Measurements from ENCODE around the gene PILRA. TPM values are rescaled to one million over a fixed set of nuclear protein-coding genes. Genes with fewer than 3 reads are reported as not detected.

The PILRA gene
- total and polyA plus RNA-seq, 2 of the 8 experiments (the other 6 are each of a cell fraction or from before 2014, with no cell fraction given), result 7.6 to 10.6 TPM

GRCh38 chr7:100400656-100401055 lies 27.4 kb downstream of the PILRA start:
- 0 out of 2 replicates have a peak overlapping the region, but pooled peaks have one; percentile 51 for H2AFZ ChIP-seq (ENCODE audit: low read length)
- no peak overlapping the region for H3K27ac ChIP-seq (ENCODE audit: low read depth, low read length)
- no peak overlapping the region for H4K5ac ChIP-seq (ENCODE audit: insufficient read length, low read depth, low read length)
- H4K8ac ChIP-seq (ENCODE audit: extremely low read depth, insufficient read depth, low read length), result no peak overlapping the region
- no peak overlapping the region for H3K18ac ChIP-seq (ENCODE audit: extremely low read depth, low read length)
- no peaks in the 10 kb centered on the region for H3K9me3 ChIP-seq (ENCODE audit: insufficient read depth in 2 of 2, low read depth in 1 of 2, low read length in 1 of 2)
- CTCF ChIA-PET (ENCODE audit: partially characterized antibody), result interaction anchor here (0.7 to 2.8 kb wide), 19 partner anchors 9 to 165 kb away, joined by 3 to 17 read pairs (median 3); partner anchors contain the start of genes MEPCE and ZCWPW1
- no peaks in the 10 kb centered on the region for H3K79me1 ChIP-seq (ENCODE audit: low read depth, low read length)
- no peak overlapping the region for H3K4ac ChIP-seq (replicated peaks; ENCODE audit: insufficient read length, low read depth, low read length)
- no peak overlapping the region for H2BK120ac ChIP-seq (replicated peaks; ENCODE audit: low read depth, low read length)
- no peak overlapping the region for H3K14ac ChIP-seq (ENCODE audit: insufficient read length)
- H3K79me2 ChIP-seq (ENCODE audit: control insufficient read depth in 1 of 2, insufficient read depth in 2 of 2, low read length in 2 of 2), result no peaks in the 10 kb centered on the region
- H3K36me3 ChIP-seq (ENCODE audit: control insufficient read depth in 2 of 4, insufficient read depth in 4 of 4, low read length in 3 of 4), result no peaks in the 10 kb centered on the region
- H3K23me2 ChIP-seq (ENCODE audit: low read depth, low read length), result no peaks in the 10 kb centered on the region
- no peak overlapping the region for H2BK5ac ChIP-seq (ENCODE audit: low read depth, low read length)
- H3K27me3 ChIP-seq (replicated peaks in 1 of 4; ENCODE audit: control insufficient read depth in 3 of 4, extremely low read depth in 1 of 4, insufficient read depth in 3 of 4, low read length in 3 of 4), result peaks cover 0 to 2% (median 0%) of the 10 kb centered on the region in 4 experiments; a peak in 1 of 7 replicates
- H2BK12ac ChIP-seq (ENCODE audit: low read depth, low read length), result no peak overlapping the region
- no peaks in the 10 kb centered on the region for H4K20me1 ChIP-seq (replicated peaks in 1 of 2; ENCODE audit: control insufficient read depth in 1 of 2, insufficient read depth in 2 of 2, low read length in 2 of 2)
- H3K9ac ChIP-seq (replicated peaks in 1 of 4; ENCODE audit: extremely low read depth in 1 of 4, low read depth in 3 of 4, low read length in 3 of 4), result no peak overlapping the region; a peak in 1 of 7 replicates
- FAIRE-seq (no peak), DNase-seq (ENCODE audit: low read depth in 1 of 2, low spot score in 2 of 2) (peak in 1 of 2 experiments; percentile 63)
- H3K4me3 ChIP-seq (ENCODE audit: extremely low read depth in 1 of 4, insufficient read depth in 2 of 4, low read depth in 3 of 4, low read length in 4 of 4), result no peak overlapping the region
- POLR2A ChIA-PET (ENCODE audit: partially characterized antibody), result interaction anchor here (1.1 to 3.5 kb wide), 3 partner anchors 28 to 915 kb away, joined by 3 to 17 read pairs (median 4); partner anchors contain the start of genes PILRA and ZCWPW1
- no peak overlapping the region for H2AK5ac ChIP-seq (ENCODE audit: low read depth, low read length)
- no peak overlapping the region for H2BK20ac ChIP-seq (ENCODE audit: low read length)
- H4K91ac ChIP-seq (replicated peaks; ENCODE audit: insufficient read length, low read length), result no peak overlapping the region
- H3K56ac ChIP-seq (replicated peaks; ENCODE audit: insufficient read length, low read depth, low read length), result no peak overlapping the region
- 48% methylated on average over 9 of the region's 11 CpGs; no CpG with 5 or more reads in 1 of the 2 experiments for WGBS, 2 experiments (ENCODE audit: extremely low coverage in 1 of 2, insufficient coverage in 1 of 2, insufficient read length in 1 of 2, insufficient replicate concordance in 2 of 2, low coverage in 1 of 2, low lambda C conversion rate in 2 of 2, missing lambda C conversion rate in 1 of 2)
- no peak overlapping the region for H2BK15ac ChIP-seq (ENCODE audit: low read length)
- no peak overlapping the region for H3K23ac ChIP-seq (ENCODE audit: insufficient read length)
- peaks cover 0 to 10% (median 5%) of the 10 kb centered on the region in 4 experiments; a peak in 6 of 7 replicates for H3K4me1 ChIP-seq (replicated peaks in 1 of 4; ENCODE audit: control insufficient read depth in 3 of 4, insufficient read depth in 4 of 4, low read length in 3 of 4)
- no peak overlapping the region for H3K4me2 ChIP-seq (ENCODE audit: insufficient read depth in 1 of 2, low read depth in 2 of 2, low read length in 2 of 2)
- TF ChIP-seq SP1 (IDR thresholded peaks at IDR 0.05; ENCODE audit: low read depth, low read length) (no peak), MAX (IDR thresholded peaks at IDR 0.05) (no peak), CEBPB (IDR thresholded peaks at IDR 0.05; ENCODE audit: low read depth, low read length) (no peak), TBP (IDR thresholded peaks at IDR 0.05; ENCODE audit: low read depth, low read length) (no peak), CREB1 (IDR thresholded peaks at IDR 0.05) (peak; percentile 80), POU5F1 (IDR thresholded peaks at IDR 0.05; ENCODE audit: low read depth, low read length) (no peak), CHD2 (IDR thresholded peaks at IDR 0.05; ENCODE audit: low read length) (no peak), SAP30 (IDR thresholded peaks at IDR 0.05; ENCODE audit: insufficient read depth, insufficient replicate concordance, low read length) (no peak), RAD21 (IDR thresholded peaks at IDR 0.05 in 1 of 2, conservative IDR thresholded peaks at IDR 0.05 in 1 of 2; ENCODE audit: low read depth in 2 of 2, low read length in 2 of 2) (peak; percentile 57 to 71), JUN (IDR thresholded peaks at IDR 0.05; ENCODE audit: low read depth, low read length) (no peak), POLR2AphosphoS5 (IDR thresholded peaks at IDR 0.05; ENCODE audit: low read depth, low read length) (0 out of 2 replicates have a peak, but pooled peaks have one; percentile 18), JUND (IDR thresholded peaks at IDR 0.05; ENCODE audit: low read length) (no peak)
